ENCODE data around the gene TRIM68.

GRCh38 chr11:4610258-4610935, 2.4 kb upstream of the TRIM68 start:
- TF ChIP-seq HOXA7 (CRISPR knock-in tag; IDR thresholded peaks at IDR 0.05; ENCODE audit: borderline replicate concordance) (no peak), CTCF (tag by site-specific recombination; IDR thresholded peaks at IDR 0.05) (no peak), ZXDB (tag by site-specific recombination; IDR thresholded peaks at IDR 0.05) (no peak), ZBTB8A (tag by site-specific recombination; IDR thresholded peaks at IDR 0.05) (no peak), HOXD13 (CRISPR knock-in tag; IDR thresholded peaks at IDR 0.05; ENCODE audit: borderline replicate concordance) (no peak), PBX3 (CRISPR knock-in tag; IDR thresholded peaks at IDR 0.05) (no peak), KLF9 (tag by site-specific recombination; IDR thresholded peaks at IDR 0.05; ENCODE audit: low read depth) (no peak), ZNF707 (tag by site-specific recombination; IDR thresholded peaks at IDR 0.05) (no peak)
